Fibroblast of skin of back (primary cell): ENCODE measurements around the gene LANCL2.
"Not testable (repeated sequence)": the region's sequence is repeated elsewhere in the genome, so short reads cannot be mapped to it uniquely, and the experiment has no call there.

Experiments
- DNase-seq: peaks from one replicate; pipeline ENCODE4 v3.0.0-alpha.2; 2013

The LANCL2 gene

GRCh38 chr7:55363386-55364170 is 1.6 kb upstream of the LANCL2 start:
- DNase-seq = no peak

GRCh38 chr7:55365675-55366460 is 731 bp downstream of the LANCL2 start:
- DNase-seq = peak; percentile 97

GRCh38 chr7:55366461-55367070 is 1.4 kb downstream of the LANCL2 start:
- DNase-seq = peak; percentile 5

GRCh38 chr7:55367283-55367840 is 2.2 kb downstream of the LANCL2 start:
- DNase-seq = no peak

- DNase-seq = peak; percentile 95
Measured at GRCh38 chr7:55369427-55370400, 4.6 kb downstream of the LANCL2 start.

- no peak for DNase-seq
Measured at GRCh38 chr7:55374213-55374612, 9.1 kb downstream of the LANCL2 start.

- DNase-seq = no peak
Measured at GRCh38 chr7:55375237-55375636, 10.1 kb downstream of the LANCL2 start.

GRCh38 chr7:55377162-55377817 is 12.2 kb downstream of the LANCL2 start:
- no peak for DNase-seq

GRCh38 chr7:55379285-55379684 is 14.1 kb downstream of the LANCL2 start:
- no peak for DNase-seq

- no peak for DNase-seq
Measured at GRCh38 chr7:55381189-55381588, 16.1 kb downstream of the LANCL2 start.

- DNase-seq = no peak
Measured at GRCh38 chr7:55381696-55382095, 16.6 kb downstream of the LANCL2 start.

- DNase-seq = no peak
Measured at GRCh38 chr7:55382251-55382650, 17.1 kb downstream of the LANCL2 start.

- no peak for DNase-seq
Measured at GRCh38 chr7:55386541-55386940, 21.4 kb downstream of the LANCL2 start.

- peak; percentile 36 for DNase-seq
Measured at GRCh38 chr7:55387062-55387965, 22.2 kb downstream of the LANCL2 start.

- DNase-seq = no peak
Measured at GRCh38 chr7:55396233-55396785, 31.2 kb downstream of the LANCL2 start.

GRCh38 chr7:55397617-55398016 is 32.5 kb downstream of the LANCL2 start:
- no peak for DNase-seq

- peak; percentile 46 for DNase-seq
Measured at GRCh38 chr7:55400191-55400590, 35.1 kb downstream of the LANCL2 start.

GRCh38 chr7:55402506-55402905 is 37.4 kb downstream of the LANCL2 start:
- not testable (repeated sequence) for DNase-seq

GRCh38 chr7:55405856-55406541 is 40.9 kb downstream of the LANCL2 start:
- DNase-seq = no peak
